ENCODE measurements around the gene PDCD7.
A peak's percentile ranks its signal among the peaks of the same experiment; 100 is the strongest.
"Not testable (repeated sequence)": the region's sequence is repeated elsewhere in the genome, so short reads cannot be mapped to it uniquely, and the experiment has no call there.

PDCD7 gene

DNA sequence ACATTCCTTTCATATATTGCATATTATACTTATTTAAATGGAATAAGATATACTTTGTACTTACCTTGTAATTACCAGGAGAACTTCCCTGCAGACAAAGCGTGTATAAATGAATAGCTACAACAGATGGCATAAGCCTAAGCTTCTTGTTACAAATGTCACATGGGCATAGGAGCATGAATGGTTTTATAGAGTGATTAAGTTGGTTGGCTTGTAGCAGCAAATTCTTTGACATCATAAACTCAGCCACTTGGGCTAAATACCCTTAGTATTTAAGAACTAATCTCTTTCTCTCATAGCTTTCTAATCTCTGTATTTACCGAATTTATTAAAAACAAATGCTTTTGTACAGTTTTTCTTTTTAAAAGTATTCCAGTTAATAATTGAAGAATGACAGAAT is 18.5 kb downstream of the PDCD7 start, which contains the start of gene UBAP1L:
UBAP1L (minus strand) TSS at position 115 of the 400 bp plus-strand sequence. CDS start 8,985 bp downstream, outside the sequence.
- peak; percentile 71 for DNase-seq

DNA sequence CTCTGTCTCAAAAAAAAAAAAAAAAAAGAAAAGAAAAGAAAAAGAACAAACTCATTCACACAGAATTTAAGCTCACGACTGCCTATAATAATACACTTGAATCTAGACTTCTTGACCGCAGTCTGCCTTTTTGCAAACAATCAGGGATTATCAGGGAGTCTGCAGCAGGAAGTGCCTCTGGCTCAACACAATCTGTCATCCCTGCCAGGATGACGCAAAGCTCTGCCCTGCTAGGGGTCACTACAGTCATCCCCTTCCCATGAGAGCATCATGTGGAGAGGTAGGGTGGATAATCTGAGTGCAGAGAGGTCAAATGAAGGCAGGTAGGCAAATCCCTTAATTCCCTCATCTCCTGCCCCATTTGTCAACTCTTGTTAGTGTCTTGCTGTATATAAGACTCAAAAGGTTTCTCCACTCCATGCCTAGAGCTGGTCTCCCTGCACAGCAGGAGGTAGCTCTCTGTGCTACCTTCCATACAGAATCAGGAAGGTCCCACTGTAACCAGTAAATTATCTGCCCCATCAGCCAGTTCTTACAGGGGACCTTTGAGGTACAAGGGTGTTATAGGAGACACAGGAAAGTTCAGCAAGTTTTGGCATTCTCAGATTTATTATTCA is 22.8 kb downstream of the PDCD7 start:
- no peak for DNase-seq

DNA sequence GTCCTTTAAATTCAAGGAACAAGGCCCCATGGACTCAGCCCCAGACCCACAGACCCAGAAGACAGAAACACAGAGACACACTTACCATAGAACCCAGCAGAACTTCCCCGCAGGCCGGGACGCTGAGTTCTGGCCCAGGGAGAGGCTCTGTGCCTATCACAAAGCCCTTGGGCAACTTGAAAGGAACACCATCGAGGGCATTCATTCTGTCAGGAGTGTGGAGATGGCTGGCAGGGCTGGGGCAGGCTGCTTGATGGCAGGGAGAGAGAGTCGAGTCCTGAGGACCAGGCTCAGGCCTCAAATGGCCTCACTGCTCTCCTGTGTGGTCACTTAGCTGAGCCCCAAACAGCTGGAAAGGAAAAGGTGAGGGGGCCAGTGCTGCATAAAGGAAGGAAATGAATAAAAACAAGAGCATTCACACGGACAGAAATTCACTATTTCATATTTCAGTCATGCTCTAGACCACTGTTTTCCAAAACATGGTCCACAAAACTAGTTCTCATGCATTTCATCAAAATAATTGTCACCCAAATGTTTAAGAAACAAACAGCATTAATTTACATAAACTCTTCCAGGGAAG is 27.5 kb downstream of the PDCD7 start:
- no peak for DNase-seq

DNA sequence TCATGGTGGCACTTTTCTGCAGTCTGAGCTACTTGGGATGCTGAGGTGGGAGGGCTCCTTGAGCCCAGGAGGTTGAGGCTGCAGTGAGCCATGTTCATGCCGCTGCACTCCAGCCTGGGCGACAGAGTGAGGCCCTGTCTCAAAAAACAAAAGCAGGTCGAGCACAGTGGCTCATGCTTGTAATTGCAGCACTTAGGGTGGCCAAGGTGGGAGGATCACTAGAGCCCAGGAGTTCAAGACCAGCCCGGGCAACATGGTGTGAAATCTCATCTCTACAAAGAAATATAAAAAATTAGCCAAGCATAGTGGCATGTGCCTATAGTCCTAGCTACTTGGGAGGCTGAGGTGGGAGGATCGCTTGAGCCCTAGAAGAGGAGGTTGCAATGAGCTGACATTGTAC is 28.6 kb downstream of the PDCD7 start:
- DNase-seq, result no peak

DNA sequence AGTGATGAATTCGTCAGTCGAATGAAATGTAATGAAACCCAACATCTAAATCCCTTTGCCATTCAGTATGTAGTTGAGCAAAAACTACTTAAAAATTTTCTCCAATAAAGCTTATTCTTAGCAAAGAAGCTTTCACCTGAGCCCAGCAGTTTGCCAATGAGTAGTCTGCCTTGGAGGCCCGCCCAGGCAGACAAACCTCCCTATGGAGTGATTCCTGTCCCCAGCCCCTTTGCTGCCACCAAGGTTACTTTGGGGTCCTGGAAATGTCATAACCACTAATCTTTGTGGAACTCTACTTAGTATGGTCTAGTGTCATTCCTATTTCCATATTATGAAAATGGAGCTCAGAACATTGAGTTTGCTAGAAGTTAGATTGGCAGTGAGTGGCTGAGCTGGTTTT is 30.7 kb downstream of the PDCD7 start:
- no peak for DNase-seq

DNA sequence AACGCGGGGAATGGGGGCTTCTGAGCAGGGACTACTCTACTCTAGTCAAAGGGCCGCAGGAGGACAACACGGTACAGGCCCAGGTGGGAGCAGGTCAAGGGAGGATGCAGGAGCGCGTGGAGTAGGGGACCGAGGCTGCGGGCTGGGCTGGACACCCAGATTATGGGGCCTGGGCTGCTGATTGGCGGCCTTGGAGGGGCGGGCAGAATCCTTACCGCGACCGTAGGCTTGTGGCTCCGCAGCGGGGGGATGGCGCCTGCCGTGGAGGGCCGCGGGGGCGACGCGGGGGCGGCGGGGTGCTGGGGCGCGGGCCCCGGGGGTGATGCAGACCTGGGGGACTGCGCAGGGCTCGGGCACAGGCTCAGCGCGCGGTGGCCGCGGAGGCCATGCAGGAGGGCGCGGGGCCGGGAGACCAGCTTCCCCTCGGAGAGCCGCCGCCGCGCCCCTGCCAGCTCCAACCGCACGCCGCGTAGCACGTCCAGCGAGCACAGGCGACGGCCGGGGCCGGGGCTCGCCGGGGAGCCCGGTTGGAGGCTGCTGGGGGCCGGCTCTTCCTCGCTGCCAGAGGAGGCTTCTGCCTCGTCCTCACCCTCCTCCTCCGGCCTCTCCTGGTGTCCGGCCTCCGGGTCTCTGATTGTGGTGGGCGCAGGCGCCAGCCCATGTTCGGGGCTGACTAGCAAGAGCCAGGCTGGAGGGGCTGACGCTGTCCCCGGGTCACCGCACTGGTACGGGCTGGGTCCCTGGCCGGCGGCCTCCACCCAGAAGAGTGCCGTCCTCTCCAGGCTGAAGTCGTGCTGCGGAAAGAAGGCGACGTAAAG is 31.5 kb downstream of the PDCD7 start:
- no peak for DNase-seq

DNA sequence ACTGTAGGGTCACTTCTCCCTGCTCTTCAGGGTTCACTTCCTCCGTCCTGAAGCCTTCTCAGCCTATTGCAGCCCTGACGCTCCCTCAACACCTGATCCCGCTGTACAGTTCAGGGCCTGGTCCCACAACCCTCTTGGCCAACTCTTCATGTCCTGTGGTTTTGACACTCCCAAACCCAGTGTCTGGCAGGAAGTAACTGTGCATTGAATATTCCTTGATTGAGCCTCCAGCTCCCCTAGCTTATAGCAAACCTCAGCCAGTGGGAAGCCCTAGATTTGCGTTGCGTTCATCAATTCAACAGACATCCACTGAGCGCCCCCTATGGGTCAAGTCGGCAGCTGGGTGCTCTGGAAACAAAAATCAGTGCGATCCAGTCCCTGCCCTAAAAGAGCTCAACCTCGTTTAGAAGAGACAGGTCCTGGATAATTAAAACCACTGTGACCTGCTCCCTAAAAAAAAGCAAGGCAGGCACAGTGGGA is 32.2 kb downstream of the PDCD7 start:
- peak; percentile 59 for DNase-seq

DNA sequence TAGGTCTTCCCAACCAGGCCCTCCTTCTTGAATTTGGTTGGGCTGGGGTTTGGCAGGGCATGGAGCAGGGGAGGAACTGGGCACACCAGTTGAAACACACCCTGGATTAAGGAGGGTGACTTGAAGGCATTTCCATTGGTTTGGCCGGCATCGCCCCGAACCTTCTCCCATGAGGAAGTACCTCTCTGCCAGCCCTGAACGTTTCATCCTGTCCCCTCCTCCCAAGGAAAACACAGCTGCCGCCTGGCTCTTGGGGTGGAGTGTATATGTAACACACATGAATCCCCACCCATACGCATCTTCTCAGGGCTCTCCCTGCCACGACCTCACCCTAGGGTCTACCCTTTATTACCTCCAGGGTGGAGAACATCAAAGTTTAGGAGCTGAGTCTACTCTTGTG is 33.2 kb downstream of the PDCD7 start:
- no peak for DNase-seq

DNA sequence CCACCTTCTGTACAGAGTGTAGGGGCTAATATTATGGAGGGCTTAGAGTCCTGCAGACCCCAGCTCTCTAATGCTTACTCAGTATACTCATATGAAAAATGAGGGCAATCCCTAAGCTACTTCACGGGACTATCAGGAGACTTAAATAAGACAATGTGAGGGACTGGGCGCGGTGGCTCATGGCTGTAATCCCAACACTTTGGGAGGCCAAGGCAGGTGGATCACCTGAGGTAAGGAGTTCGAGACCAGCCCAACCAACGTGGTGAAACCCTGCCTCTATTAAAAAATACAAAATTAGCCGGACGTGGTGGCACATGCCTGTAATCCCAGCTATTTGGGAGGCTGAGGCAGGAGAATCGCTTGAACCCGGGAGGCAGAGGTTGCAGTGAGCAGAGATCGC is 33.8 kb downstream of the PDCD7 start:
- not testable (repeated sequence) for DNase-seq

DNA sequence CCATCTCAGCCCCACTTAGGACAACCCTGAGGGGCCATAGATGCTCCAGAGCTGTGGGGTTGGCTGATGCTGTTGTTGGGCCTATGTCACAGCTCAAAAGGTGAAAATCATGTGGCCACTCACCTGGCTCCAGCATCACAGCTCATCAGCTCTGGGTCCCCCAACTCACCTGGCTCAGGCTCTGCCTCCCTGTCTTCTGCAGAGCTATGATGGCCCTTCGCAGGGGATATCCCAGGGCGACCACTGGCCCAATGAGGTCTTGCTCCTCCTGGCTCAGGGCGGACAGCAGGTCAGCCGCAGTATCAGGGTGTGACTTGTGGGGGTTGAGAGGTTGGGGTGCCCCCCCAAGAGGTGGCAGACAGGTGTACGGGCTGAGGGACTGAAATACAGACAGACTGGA is 34.3 kb downstream of the PDCD7 start:
- DNase-seq, result no peak

DNA sequence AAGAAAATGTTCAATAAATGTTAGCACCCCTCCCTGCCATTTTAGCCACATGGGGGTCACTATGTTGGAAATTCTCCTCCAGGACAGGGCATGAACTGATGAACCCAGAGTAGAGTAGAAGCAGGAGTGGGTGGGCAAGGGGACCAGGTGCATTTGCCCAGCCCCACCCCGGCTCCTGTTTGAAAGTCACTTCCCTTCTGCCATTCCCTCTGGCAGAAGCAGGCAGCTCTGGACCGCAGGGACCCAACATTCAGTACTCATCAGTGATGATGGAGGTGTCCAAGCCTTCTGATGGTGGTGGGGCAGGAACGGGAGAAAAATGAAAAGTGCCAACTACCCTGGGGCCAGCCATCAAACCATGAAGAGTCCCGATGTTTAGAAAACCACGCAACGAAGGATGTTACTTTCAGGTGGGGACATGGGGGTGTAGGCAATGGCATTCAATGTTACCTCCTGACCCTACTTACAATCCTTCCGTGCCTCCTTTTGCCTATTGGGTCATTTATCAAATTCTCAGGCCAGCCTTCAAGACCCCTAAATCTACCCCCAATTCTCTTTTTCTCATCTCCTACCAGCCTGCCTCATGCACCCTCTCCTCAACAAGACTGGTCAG is 35.9 kb downstream of the PDCD7 start:
- DNase-seq, result no peak

DNA sequence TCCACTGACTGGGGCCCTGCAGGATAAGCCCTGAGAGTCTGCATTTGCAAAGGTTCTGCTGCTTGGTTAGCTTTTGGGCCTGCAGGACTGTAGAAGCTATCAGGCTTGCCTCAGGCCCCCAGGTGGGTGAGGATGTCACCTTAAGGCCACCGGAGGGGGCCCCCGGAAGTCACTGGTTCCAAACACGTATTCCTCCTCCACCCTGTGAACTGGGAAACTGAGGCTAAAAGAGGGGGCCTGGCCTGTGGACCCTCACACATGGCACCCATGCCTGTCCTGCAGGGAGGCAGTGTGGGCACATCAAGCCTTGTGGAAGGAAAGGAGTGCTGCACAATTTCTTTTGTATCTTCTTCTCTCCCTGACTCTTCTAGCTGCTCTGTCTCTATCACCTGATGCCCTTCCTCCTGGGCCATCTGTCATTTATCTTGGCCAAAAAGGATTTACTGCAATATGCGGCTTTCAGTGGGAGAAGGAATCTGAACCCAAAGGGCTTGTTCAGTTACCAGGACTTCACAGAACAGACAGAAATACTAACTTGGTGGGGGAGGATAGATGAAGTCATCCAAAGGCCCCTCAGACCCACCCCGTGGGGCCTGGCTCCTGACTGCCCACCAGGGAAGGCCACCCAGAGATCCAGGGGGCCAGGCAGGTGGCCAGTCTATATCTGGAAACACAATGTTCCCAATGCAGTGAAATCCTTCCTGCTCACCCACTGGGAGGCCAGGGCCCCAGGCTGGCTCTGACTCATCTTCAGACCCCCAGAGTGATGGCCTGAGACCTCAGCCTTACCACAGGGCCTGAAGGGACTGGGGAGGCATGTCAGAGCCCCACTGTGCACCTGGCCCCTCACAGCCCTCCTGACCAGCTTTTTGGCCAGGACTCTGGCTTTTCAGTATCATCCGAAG is 36.9 kb downstream of the PDCD7 start:
- no peak for DNase-seq

DNA sequence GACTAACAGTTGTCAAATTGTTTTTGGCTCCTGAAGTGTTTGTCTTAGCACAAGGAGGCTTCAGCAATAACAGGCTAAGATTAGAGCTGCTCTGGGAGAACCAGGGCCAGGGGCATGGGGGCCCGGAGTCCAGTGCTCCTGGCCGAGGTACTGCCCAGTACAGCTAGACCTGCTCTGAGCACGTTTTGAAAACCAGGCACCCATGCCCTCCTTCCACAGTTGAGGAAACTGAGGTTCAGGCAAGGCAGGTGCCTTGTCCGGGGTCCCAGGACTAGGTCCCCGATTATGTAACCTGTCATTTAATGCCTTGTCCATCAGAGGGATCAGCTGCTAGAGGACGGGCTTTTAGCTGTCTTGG is 37.9 kb downstream of the PDCD7 start:
- no peak for DNase-seq

DNA sequence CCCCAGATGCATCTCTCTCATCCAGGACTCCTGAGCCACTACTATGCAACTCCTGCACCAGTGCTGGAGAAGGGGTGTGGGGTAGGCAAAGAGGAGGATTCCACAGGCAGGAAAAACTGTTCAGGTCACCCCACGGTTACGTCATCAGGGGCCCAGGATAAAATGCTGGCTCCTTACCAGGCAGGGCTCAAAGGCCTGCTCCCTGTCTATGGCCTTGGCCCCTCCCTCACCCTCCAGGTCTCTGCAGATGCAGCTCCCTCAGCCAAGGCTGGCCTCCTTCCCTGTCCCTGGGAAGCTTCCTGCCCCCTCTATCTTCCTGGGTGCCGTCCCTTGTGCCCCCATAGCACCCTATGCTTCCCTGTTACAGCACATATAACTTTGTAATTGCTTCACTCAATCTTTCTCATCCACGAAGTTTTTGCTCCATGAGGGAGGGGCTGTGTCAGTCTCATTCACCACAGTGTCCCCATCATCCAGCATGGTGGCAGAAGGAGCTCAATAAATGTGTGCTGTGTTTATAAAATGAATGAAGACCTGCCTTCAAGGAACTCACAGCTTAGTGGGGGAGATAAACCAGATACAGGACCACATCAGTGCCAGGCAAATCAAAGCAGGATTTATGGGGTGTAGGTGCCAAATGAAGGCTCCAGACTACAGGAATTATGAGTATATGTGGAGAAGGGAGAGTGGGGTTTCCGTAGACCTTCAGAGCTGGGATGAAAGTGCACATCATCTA is 38.4 kb downstream of the PDCD7 start:
- DNase-seq, result no peak

DNA sequence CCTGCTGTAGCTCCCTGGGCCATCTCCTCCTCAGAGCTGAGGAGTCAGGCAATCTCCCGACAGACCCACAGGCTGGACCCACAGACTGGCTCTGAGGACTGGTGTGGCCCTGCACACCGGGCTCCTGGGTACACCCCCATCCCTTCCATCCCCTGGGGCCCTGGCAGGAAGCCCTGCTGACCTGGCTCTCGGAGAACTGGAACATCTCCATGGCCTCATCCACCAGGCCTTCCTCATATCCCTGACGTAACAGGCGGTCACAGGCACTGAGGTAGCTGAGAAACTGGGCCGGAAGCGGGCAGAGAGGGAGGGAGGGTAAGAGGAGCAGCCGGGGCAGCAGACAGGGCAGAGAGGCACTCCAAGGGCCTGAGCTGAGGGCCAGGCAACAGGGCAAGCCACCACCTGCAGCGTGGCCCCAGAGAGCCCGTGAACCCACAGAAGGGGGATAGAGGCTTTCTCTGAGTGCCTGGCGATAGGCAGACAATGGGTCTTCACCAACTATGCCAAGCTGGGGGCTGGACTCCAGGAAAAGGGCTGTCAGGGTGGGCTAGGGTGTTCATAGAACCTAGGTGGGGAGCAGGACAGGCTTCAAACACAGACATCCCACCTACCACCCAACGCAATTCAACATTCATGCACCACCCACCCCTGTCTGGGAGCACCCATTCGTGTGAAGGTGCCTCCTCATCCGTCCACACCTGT is 39.2 kb downstream of the PDCD7 start:
- no peak for DNase-seq

DNA sequence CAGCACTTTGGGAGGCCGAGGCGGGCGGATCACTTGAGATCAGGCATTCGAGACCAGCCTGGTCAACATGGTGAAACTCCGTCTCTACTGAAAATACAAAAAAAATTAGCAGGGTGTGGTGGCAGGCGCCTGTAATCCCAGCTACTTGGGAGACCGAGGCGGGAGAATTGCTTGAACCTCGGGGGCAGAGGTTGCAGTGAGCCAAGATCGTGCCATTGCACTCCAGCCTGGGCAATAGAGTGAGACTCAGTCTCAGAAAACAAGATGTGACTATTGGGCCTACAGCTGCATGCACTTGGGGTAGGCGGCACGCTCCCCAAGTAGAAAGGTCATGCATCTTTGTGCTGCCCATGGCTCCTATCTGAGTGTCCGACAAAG is 39.8 kb downstream of the PDCD7 start:
- DNase-seq, result not testable (repeated sequence)

DNA sequence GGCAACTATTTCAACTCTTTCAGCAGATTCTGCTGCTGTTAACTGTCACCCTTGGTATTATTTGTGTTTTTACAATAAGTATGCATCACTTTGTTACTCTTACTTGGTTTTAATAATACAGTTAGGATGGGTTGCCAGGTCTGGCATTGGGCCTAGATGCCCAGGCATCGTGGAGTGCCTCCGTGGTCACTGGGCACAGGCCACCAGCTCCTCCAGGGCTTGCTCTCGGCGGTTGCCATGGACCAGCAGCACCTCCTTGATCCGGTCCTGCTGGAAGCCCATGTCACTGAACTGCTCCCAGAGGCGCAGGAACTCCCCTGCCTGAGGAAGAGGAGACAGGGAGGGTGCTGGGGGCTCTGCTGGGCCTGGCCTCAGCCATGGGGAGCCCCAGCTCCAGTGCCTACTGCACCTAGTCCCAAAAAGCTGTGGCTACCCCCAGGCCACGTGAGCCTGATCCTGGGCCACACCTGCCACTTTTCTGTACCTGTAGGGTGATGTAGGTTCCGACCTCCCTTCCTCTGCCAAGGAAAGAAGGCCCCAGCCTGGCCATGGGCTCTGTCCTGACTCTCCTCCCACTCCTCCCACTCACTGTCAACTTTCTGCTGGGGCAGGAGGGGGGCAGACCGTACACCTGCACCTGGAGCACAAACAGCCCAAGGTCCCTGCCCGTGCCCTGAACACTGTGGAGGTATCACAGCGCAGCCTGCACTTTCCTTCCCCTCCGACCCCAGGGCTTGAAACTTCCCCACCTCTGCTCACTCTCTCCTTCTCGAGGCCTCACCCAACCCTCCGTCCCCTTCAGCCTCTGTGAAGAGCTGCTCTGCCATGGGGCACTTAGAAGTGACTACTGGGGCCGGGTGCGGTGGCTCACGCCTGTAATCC is 40.5 kb downstream of the PDCD7 start:
- no peak for DNase-seq

DNA sequence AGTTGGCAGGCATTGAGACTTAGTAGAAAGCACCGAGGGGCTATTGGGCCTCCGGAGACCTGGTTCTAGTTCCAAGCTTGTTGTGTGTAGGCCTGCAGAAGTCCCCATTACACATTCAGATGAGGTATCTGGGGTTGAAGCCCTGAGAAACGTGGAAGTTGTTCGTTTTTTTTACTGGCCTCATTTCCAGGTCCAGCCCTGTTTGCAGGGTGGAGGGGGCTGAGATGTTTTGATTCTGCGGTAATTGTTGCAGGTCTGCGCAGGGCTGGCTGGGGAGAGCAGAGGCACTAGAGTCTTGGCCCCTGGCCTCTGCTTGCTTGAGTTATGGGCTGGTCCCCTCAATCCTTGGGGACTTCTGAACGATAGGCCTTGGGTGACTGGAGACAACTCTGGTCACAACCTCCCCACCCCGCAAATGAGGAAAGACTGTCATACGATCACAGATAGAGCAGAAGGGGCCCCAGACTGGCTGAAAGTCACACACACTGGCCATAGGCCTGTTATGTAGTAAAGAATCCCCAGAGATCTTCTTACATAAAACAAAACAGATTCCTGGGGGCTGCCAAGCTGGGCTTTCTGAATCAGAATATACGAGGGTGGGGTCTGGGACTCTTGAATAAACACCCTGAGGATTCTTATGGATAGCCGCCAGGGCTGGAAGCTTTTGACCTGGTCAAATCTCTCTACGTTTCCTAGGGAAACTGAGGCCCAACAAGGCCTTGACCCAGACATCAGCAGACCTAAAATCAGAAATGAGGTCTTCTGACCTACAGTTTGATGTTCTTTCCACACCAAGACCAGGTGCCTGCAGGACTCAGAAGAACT is 41.5 kb downstream of the PDCD7 start:
- DNase-seq, result no peak

DNA sequence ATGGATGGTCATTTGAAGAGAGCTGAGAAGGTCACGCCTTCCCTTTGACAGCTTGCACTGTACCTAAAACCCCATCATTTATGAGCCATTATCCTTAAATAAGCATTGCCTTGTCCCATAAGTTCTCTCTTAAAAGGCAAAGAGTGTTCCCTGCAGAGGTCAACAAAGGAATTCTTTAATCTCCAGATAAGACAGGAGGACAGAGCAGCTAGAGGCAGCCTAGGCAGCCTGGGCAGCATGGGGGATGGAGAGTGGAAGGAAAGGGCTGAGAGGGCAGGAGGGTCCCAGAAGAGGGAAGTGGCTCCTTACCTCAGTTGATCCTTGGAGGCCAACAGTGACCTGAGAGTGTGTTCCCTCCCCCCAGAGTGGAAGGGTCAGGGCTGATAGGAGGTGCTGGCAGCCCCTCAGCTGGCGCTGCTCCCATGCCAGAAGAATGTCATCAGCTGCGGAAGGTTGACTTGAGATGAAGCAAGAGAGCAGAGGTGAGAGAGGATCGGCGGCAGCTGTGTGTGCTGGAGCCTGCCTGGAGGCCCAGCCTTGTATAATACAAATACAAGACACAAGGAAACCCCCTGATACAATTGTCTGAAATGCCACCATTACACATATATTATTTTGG is 44.3 kb downstream of the PDCD7 start:
- no peak for DNase-seq

All from NCI-H1694 (cell line).